HK-2 (cell line): ENCODE measurements around the gene FEZF1.
"Not testable (repeated sequence)": the region's sequence is repeated elsewhere in the genome, so short reads cannot be mapped to it uniquely, and the experiment has no call there.

Experiments used
- DNase-seq: peaks from one replicate; pipeline ENCODE4 v3.0.0-alpha.2; 2018; ENCODE audit not compliant: unreplicated experiment

FEZF1 gene

GRCh38 chr7:122307228-122307621, 2.7 kb upstream of the FEZF1 start:
- DNase-seq, result no peak

- DNase-seq, result no peak
These were observed 2.0 kb upstream of the FEZF1 start for GRCh38 chr7:122306320-122307227.

GRCh38 chr7:122305475-122306319, 1.1 kb upstream of the FEZF1 start:
- no peak for DNase-seq

DNA sequence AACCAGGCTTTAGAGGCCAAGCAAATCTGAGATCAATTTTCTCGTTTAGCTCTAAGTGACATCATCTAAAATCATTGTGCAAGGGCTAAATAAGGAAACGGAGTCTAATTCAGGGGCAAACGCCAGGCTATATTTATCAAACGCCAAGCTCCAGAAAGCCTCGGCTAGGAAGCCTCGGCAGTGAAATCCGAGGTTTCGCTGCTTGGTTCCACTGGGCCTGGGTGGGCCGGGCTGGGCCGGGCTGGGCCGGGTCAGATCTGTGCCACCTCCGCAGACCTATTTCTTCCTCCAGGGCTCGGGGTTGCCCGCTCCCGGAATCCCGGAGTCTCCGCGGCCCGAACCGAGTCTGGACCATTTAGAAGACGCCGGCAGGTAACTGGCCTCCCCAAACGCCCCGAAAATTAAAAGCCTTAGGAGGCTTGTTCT, 459 bp upstream of the FEZF1 start:
- no peak for DNase-seq

- no peak for DNase-seq
These were observed 825 bp downstream of the FEZF1 start for GRCh38 chr7:122303531-122304318.

DNA sequence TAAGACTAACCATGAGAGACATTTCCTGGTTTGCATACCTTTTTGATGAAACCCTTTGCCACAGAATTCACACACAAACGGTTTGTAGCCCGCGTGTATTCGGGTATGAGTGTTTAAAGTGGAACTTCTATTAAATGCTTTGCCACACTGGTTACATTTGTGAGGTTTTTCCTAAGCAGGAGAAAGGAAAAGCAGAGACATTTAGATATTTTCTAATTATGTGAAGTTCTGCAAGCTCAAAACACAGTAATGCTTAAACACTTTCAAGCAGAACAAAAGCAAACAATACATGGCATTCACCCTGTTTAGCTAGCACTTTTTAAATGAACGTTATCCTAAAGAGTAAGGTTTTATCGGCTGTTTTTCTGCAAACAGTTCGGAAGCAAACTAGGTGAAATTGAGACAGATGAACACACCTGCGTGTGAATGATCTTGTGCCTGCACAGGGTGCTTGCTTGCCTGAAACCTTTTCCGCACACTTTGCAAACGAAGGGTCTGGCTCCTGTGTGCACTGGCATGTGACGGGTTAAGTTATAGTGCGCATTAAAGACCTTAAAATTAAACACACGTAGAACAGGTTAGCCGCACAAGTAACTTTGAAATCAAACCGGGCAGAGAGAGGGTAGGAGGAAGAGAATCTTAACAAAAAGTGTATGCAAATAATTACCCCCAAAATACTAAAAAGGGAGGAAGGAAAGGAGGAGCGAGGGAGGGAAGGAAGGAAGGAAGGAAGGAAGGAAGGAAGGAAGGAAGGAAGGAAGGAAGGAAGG, 1.6 kb downstream of the FEZF1 start:
- DNase-seq, result no peak

DNA sequence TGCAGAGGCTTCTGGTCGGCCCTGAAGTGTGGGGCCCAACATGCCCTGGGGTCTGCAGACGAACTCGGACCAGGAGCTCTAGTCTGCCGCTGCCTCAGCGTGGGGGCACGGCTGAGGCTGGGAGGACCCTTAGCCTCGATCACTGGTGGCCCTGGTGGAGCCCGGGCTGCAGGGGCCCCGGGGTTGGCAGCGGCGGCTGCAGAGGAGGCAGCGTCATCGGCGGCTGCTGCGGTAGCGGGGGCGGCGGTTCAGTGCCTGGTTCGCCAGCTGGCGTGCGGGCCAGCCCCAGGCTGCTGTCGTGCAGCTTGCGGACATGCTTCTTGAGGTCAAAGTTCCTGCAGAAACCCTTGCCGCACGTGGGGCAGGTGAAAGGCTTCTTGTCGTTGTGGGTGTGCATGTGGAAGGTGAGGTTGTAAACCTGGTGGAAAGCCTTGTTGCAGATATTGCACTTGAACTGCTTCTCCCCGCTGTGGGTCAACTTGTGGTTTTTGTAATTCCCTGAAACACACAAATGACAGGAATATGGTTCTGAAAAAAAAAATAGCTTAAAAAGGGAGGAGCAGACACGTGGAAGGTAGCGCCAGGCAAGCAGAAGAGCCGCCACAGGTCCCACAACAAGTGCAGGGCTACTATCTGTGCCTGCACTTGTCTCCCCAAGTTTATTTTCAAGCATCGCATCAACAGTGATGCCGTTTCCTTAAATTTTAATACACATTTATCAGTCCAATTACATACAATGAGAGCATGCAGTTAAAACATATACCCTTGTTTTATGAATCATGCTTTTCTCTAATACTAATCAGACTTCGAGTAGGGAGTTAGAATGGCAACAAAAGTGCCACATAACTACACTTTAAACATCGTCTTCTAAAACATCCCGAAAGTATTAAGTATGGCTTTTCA, 2.4 kb downstream of the FEZF1 start:
- no peak for DNase-seq

- no peak for DNase-seq
These were observed 3.4 kb downstream of the FEZF1 start for GRCh38 chr7:122300956-122301833.

GRCh38 chr7:122300211-122300932, 4.2 kb downstream of the FEZF1 start:
- DNase-seq, result no peak

DNA sequence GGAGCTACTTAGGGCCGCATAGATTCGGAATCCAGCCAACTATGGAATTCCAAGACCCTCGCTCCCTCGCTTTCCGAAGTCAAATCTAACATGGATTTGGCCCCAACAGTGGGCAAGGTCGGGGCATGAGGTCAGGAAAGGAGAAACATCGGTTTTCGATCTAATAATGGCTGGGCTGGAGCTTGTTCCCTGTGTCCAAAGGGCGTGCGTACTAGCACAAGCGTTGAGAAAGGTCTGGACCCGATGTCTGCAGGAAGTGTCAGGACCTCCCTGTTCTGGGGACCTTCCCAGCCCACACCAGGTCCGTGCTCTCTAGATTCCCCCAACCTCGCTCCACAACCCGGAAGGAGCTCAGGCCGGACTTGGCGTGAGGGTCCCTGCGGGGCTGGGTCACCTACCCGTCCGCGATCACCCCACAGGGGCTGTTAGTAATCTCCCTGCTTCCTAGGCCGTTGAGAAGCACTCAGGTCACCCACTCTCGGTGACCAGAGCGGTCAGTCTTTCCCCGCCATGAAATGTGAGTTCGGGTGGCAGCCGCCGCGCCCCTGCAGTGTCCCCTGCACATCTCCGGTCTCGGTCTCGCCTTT, 4.8 kb downstream of the FEZF1 start:
- DNase-seq, result no peak

DNA sequence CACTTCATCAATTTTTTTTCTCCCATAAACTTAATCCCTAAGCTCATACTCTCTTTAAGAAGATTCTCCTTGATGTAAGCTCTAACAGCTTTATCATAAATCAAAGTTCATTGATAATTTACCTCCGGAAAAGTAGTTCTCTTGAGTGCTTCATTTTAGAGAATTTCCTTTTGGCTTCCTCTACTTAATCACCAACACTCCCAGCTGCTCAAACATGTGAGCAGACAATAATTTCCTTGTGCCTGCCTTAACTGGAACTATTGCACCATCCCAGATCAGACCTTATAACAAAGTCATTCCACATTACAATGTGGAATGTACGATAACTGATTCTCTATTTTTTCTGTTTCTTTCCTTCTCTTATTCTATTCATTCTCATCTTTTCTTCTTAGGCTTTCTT, 5.9 kb downstream of the FEZF1 start:
- no peak for DNase-seq

DNA sequence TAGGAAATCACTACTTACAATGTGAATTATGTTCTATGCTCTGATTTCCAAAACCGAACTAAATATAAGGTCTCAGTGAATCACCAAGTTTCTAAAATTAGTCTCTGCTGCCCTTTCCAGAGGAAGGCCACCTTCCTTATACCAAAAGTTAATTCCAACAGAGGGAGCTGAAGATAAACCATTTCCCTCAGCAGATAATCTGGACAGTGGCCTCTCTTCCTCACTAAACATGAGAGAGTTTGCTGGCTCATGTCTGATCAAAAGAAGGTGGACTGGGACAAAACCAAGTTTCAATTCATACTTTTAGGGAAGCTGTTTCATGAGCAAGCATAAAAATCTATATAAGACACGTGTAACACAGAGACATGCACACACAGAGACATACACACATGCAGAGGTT, 6.4 kb downstream of the FEZF1 start:
- DNase-seq, result no peak

GRCh38 chr7:122291189-122291588, 13.4 kb downstream of the FEZF1 start:
- no peak for DNase-seq

DNA sequence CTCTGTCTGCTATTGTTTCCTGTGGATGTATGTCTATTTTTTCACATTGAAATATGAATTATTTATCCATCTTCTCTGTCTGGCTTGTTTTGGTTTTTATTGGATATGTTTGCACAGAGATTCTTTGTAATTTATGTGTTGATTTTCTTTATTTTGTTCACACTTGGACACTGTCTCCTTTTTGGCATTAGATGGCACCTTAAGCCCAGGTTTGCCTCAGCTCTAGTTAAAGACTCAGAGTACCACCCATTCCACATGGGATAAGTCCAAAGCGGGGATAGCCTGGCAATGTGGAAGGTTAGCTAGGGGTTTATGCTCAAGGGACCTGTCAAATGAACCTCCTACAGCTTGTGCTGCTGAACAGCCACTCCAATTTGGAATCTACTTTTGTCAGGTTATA, 14.1 kb downstream of the FEZF1 start:
- no peak for DNase-seq

- no peak for DNase-seq
These were observed 15.1 kb downstream of the FEZF1 start for GRCh38 chr7:122289426-122289825.

DNA sequence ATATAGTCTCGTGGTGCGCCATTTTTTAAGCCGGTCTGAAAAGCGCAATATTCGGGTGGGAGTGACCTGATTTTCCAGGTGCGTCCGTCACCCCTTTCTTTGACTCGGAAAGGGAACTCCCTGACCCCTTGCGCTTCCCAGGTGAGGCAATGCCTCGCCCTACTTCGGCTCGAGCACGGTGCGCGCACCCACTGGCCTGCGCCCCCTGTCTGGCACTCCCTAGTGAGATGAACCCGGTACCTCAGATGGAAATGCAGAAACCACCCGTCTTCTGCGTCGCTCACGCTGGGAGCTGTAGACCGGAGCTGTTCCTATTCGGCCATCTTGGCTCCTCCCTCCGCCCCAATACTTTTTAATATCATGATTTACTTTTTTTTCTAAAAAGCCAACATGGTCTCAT, 19.9 kb downstream of the FEZF1 start:
- not testable (repeated sequence) for DNase-seq

- no peak for DNase-seq
These were observed 31.4 kb downstream of the FEZF1 start for GRCh38 chr7:122273117-122273516.

GRCh38 chr7:122269241-122269640, 35.3 kb downstream of the FEZF1 start:
- DNase-seq, result no peak
